ENCODE results near the gene TPX2.

TPX2 gene

DNA sequence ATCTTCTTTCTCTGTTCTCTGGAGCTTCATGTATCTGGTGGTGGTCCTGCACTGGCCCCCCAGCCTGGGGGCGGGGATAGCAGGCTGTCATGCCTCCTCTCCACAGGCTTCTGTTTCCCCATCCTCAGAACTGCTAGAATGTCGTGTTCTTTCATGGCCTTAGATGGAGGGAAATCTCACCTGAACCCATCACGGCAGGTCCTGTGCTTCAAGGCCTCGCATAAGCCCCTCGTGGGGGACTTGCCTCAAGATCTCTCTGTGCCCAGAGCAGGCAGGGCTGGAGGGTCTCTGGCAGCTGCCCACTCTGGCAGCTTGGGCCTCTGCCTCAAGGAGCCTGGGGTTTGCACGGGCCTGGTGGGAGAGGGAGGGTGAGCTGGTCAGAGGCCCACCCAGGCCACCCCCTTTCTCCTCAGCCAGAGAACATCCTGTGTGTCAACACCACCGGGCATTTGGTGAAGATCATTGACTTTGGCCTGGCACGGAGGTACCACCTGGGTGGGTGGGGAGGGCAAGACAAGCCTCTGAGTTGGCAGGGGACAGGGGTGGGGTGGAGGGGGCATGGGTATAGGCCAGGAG, 91.4 kb downstream of the TPX2 start:
- no peak overlapping the region for H3K4me3 ChIP-seq (ENCODE audit: low read depth, low read length)

- no peak overlapping the region for H3K4me3 ChIP-seq (ENCODE audit: low read depth, low read length)
Observed at GRCh38 chr20:31831211-31831610, 92.1 kb downstream of the TPX2 start.

DNA sequence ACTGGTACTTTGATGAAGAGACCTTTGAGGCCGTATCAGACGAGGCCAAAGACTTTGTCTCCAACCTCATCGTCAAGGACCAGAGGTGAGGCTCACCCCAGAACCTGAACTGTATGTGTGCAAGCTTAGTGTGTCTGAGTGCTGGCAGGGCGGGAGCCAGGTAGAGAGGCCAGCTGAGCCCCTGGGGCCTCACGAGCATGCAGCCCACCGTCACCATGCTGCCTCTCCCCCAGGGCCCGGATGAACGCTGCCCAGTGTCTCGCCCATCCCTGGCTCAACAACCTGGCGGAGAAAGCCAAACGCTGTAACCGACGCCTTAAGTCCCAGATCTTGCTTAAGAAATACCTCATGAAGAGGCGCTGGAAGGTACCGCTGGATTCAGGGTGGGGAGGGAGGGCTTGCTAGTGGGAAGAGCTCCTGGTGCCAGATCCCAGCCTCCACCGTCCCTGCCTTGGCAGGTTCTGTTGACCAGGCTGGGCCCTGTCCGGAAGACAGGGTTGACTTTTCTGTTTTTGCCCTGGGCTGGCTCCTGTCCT, 92.7 kb downstream of the TPX2 start:
- H3K4me3 ChIP-seq (ENCODE audit: low read depth, low read length) = no peak overlapping the region

DNA sequence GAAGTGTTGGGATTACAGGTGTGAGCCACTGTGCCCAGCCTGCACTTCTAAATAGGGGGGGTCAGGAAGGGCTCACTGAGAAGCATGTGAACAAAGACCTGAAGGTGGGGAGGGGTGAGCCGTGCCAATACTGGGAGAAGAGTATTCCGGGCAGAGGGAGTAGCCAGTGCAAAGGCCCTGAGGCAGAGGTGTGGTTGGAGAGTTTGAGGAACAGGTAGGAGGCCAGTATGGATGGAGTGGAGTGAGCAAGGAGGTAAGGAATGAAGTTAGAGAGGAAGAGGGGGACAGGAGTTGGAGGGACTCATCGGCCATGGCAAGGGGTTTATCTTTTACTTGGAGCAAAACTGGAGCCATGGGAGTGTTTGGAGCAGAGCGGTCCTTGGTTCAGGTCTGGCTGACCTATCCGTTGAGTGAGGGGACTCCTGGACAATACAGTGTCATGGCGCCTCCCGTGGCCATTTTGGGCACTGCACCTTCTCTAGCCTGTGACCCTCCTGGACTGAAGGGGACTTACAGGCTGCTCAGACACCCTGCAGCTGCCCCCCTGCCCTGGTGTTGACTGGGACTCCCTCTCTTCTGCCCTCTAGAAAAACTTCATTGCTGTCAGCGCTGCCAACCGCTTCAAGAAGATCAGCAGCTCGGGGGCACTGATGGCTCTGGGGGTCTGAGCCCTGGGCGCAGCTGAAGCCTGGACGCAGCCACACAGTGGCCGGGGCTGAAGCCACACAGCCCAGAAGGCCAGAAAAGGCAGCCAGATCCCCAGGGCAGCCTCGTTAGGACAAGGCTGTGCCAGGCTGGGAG, 94.2 kb downstream of the TPX2 start:
- H3K4me3 ChIP-seq (ENCODE audit: low read depth, low read length) = no peak overlapping the region

DNA sequence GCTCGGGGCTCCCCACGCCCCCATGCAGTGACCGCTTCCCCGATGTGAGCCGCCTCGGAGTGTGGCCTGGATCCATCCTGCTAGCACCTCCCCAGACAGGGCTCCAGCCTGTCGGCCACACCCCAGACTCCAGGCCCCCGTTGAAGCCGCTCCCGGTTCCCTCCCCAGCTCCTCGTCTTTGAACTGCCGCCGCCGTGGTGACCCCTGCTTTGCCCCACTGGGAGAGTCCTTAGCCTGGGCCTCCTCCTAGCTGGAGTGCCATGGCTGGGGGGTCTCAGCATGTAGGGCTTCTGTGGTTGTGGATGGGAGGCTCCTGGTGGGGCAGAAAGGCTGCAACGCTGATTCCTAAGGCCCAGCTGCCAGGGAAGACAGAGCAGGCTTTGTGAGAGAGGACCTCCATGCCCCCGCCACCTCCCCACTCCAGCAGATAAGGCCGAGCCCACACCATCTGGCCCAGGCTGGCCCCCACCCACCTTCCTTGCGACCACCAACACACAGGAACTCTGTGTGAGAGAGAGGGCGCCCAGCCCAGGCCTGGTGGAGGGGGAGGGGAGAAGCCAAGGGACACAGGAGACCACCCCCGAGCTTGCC, 94.9 kb downstream of the TPX2 start:
- no peak overlapping the region for H3K4me3 ChIP-seq (ENCODE audit: low read depth, low read length)

GRCh38 chr20:31835554-31835953, 96.5 kb downstream of the TPX2 start:
- no peak overlapping the region for H3K4me3 ChIP-seq (ENCODE audit: low read depth, low read length)

DNA sequence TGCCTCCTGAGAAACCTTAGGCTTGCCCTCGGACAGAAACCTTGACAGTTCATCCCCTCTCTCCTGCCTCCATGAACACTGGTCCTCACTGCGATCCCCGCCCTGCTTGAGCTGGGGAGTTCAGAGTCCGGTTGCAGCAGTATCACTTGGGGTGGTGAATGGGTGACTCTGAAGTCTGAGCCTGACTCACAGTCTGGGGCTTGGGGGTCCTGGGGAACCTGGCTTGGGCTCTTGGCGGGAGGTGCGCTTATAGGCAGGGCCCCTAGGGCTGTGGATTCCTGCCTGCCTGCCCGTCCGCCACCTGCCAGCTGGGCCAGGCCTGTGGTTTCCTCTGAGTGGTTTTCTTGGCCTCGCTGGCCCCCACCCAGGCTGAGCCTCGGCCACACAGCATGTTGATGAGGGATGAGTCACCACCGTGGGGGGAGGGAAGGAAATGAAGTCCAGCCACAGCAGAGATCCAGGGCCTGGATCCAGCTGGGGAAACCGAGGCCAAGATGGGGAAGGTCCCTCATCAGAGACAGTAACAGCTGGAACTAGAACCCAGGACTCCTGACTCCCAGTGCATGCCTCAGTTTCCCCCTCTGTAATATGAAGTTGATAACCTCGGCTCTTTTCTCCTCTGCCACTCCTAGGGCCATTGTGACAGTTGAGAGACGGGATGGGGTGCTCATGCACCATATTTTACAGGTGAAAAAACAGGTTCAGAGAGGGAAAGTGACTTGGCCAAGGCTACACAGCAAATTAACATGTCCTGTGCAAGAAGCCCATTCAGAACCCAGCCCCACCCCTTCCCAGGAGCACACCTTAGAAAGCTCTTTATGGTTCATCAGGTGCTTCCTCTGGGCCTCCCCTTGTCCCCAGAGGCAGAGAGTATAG, 97.1 kb downstream of the TPX2 start:
- no peak overlapping the region for H3K4me3 ChIP-seq (ENCODE audit: low read depth, low read length)

DNA sequence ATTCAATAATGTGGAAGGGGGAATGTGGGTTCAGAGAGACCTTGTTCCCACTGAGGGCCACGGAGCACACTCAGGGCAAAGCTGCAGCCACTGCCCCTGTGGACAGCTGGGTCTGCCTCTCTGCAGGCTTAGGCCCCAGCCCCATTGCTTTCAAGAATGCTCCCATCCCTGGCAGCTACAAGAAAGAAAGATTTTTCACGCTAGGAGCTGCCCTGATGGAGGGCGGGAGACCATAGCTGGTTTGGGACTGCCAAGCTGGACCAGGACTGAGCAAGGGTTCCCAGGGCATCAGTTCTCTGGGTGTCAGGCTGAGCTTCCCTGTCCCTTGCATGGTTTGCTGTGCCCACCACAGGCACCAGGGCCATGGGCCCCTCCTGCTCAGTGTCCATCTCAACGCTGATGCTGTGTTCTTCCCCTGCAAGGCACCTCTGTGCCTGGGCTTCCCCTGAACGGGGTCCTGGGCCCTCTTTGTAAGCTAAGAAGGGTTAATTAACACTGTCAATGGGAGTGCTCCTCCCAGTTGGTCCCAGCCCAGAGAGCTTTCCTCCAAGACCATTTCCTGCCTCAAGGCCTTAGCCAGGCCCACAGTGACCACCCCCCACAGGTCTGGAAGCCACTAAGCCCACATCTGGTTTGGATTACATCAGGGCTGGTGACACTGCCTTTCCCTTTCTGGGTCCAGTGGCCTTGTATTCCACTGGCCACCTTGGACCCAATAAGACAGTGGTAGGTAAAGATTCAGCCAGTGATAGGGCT, 97.9 kb downstream of the TPX2 start:
- H3K4me3 ChIP-seq (ENCODE audit: low read depth, low read length) = no peak overlapping the region

- no peak overlapping the region for H3K4me3 ChIP-seq (ENCODE audit: low read depth, low read length)
Observed at GRCh38 chr20:31837896-31838397, 98.9 kb downstream of the TPX2 start.

- H3K4me3 ChIP-seq (ENCODE audit: low read depth, low read length) = no peak overlapping the region
Observed at GRCh38 chr20:31838646-31839292, 99.7 kb downstream of the TPX2 start.

GRCh38 chr20:31839782-31840487, 100.8 kb downstream of the TPX2 start:
- H3K4me3 ChIP-seq (ENCODE audit: low read depth, low read length) = no peak overlapping the region

- no peak overlapping the region for H3K4me3 ChIP-seq (ENCODE audit: low read depth, low read length)
Observed at GRCh38 chr20:31840906-31841816, 102.1 kb downstream of the TPX2 start.

DNA sequence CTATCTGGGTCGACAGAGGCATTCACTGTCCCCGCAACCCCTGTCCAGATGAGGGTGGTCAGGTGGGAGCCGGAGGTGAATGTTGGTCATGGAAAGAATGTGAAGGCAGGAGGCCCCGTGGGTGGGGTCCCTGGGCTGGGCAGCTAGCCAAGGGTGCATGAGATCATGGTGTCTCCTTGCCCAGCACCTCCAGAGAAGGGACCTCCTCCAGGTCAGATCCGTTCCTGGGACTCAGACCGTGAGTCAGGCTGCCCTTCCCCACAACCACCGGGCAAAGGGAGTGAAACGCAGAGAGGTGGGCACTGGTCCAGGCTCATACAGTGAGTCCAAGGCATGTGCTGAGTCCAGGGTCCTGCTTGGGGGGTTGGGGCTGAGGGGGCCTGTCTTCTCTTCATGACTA, 102.8 kb downstream of the TPX2 start:
- H3K4me3 ChIP-seq (ENCODE audit: low read depth, low read length) = no peak overlapping the region

DNA sequence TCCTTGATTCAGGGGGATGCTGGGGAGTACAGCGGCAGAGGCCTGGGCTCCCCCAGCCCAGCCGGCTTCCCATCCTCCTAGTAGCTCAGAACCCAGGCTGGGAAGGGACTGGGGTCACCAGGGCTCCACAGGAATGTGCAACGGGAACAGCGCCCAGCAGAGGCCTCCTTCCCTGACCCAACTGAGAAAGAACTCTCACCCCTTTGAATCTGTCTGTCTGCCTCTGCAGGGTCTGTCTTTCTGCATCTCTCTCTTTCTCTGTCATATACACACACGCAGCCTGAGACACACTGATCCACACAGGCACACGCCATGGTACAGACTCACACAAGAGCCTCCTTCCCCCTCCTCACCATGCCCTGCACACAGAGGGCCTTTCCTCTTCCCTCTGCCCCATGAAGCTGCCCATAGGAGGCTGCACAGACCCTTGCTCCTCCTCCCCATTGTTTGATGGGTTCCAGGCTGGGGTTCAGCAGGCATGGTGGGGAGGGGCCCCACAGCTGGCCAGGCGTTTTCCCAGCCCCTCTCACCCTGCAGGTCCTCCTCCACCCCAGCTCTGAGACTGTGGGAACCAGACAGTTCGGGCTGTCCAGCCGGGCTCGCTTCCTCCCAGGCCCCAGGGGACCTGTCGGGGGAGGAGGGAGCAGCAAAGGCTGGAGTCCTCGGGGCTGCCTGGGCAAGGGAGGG, 103.5 kb downstream of the TPX2 start:
- no peak overlapping the region for H3K4me3 ChIP-seq (ENCODE audit: low read depth, low read length)

DNA sequence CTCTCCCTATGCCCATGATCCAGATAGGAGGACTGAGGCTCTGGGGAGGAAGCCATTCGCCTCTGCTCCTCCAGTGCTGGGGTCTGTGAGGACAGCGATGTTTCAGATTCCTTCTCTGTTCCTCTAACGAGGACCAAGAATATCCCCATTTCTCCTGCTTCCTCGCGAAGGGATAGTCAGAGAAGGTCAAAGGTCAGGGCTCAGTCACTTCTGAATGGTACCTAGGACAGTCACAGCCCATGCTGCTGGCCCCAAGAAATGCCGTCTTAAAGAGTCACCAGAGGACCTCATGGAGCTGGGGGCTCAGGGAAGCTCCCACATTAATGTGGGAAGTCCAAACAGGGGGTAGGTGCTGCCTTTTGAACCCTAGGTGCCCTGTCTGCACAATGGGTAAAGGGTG, 104.2 kb downstream of the TPX2 start:
- no peak overlapping the region for H3K4me3 ChIP-seq (ENCODE audit: low read depth, low read length)

DNA sequence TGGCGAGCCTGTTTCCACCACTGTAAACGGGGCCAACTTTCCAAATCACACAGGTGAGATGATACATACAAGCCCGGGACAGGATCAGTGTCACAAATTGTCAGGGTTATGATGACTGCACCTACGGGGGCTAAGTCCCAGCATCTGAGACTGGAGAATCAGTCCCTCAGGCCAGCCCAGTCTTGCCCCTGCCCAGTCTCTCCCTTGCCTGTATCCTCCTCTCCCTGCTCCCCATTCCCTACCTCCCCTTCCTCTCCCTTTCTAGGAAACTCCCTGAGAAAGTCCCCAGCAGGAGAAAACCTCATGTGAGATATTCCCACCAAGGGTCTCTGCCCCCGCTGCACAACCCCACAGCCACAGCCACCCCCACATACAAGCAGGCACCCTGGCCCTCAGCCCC, 104.8 kb downstream of the TPX2 start:
- H3K4me3 ChIP-seq (ENCODE audit: low read depth, low read length) = no peak overlapping the region

GRCh38 chr20:31844737-31845299, 105.7 kb downstream of the TPX2 start:
- no peak overlapping the region for H3K4me3 ChIP-seq (ENCODE audit: low read depth, low read length)

Data from iPS-11a (cell line).